ENCODE data around the gene REEP1. TPM values are rescaled to one million over a fixed set of nuclear protein-coding genes. Genes with fewer than 3 reads are reported as not detected.

REEP1 gene
- total and polyA plus RNA-seq, 2 donors = 0.38 to 1.3 TPM

DNA sequence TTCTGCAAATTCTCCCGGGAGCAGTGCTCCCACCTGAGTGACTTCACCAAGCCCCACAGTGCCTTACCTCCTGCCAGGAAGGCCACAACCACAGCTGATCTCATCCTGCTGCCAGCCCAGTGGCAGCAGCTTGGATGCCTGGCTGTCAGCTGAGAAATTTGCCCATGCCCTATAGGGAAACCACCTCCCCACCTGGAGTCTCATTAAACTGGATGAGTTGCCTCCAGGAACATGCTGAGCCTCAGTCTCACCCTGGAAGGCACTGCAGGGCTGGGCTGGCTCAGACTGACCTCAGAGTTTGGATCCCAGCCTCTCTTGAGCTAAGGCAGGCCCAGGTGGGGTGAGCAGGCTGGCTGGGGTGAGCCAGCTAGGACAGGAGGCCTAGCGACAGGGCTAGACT, 23.3 kb downstream of the REEP1 start:
- Histone ChIP-seq H3K27ac (ENCODE audit: low read depth in 1 of 2, low read length in 1 of 2) (no peak overlapping the region), H3K9me3 (ENCODE audit: control insufficient read depth in 2 of 2, insufficient read depth in 1 of 2, low read length in 1 of 2) (no peaks in the 10 kb centered on the region), H3K36me3 (ENCODE audit: control insufficient read depth in 2 of 2, insufficient read depth in 2 of 2, low read length in 1 of 2) (no peaks in the 10 kb centered on the region), H3K27me3 (ENCODE audit: control insufficient read depth in 2 of 2, insufficient read depth in 1 of 2, low read length in 1 of 2) (peaks cover 0 to 5% of the 10 kb centered on the region in 2 donors), H3K4me1 (ENCODE audit: control insufficient read depth in 2 of 2, insufficient read depth in 2 of 2, low read length in 2 of 2) (no peaks in the 10 kb centered on the region), H3K4me3 (ENCODE audit: low read length in 2 of 2) (no peak overlapping the region)
- no peak for DNase-seq (ENCODE audit: low read depth in 6 of 9, low spot score in 9 of 9)
- WGBS = 97% methylated on average over 2 of the region's 2 CpGs

GRCh38 chr2:86313341-86313740, 24.1 kb downstream of the REEP1 start:
- WGBS = 96% methylated on average over 2 of the region's 2 CpGs
- no peaks in the 10 kb centered on the region for H3K4me1 ChIP-seq (ENCODE audit: control insufficient read depth in 2 of 2, insufficient read depth in 2 of 2, low read length in 2 of 2)
- no peak for DNase-seq (ENCODE audit: low read depth in 6 of 9, low spot score in 9 of 9)

DNA sequence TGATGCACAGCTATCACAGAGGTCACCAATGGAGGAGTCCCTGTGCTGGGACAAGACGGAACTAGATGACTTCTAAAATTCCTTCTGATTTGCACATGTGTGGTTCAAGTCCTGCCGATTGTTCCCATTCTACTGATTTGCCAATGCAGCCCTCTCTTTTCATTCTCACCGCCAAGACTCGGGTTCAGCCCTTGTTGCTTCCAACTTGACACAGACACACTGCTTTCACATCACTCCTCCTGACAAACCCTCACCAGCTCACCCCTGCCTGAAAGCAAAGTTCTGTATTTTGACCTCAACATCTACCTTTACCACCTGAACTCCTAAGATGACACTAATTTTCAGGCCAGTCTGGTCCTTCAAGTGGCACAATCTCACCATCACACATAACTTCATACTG, 25.5 kb downstream of the REEP1 start:
- 98% methylated on average over 4 of the region's 4 CpGs for WGBS
- Histone ChIP-seq H3K4me1 (ENCODE audit: control insufficient read depth in 2 of 2, insufficient read depth in 2 of 2, low read length in 2 of 2) (no peaks in the 10 kb centered on the region), H3K4me3 (ENCODE audit: low read length in 2 of 2) (no peak overlapping the region), H3K27me3 (ENCODE audit: control insufficient read depth in 2 of 2, insufficient read depth in 1 of 2, low read length in 1 of 2) (peaks cover 0 to 5% of the 10 kb centered on the region in 2 donors), H3K9me3 (ENCODE audit: control insufficient read depth in 2 of 2, insufficient read depth in 1 of 2, low read length in 1 of 2) (no peaks in the 10 kb centered on the region), H3K27ac (ENCODE audit: low read depth in 1 of 2, low read length in 1 of 2) (no peak overlapping the region), H3K36me3 (ENCODE audit: control insufficient read depth in 2 of 2, insufficient read depth in 2 of 2, low read length in 1 of 2) (no peaks in the 10 kb centered on the region)
- DNase-seq (ENCODE audit: low read depth in 6 of 9, low spot score in 9 of 9) = no peak

More at GRCh38 chr2:86313341-86313740, 24.1 kb downstream of the REEP1 start:
- peaks cover 0 to 5% of the 10 kb centered on the region in 2 donors for H3K27me3 ChIP-seq (ENCODE audit: control insufficient read depth in 2 of 2, insufficient read depth in 1 of 2, low read length in 1 of 2)
- no peak overlapping the region for H3K27ac ChIP-seq (ENCODE audit: low read depth in 1 of 2, low read length in 1 of 2)
- H3K36me3 ChIP-seq (ENCODE audit: control insufficient read depth in 2 of 2, insufficient read depth in 2 of 2, low read length in 1 of 2) = no peaks in the 10 kb centered on the region
- H3K4me3 ChIP-seq (ENCODE audit: low read length in 2 of 2) = no peak overlapping the region
- no peaks in the 10 kb centered on the region for H3K9me3 ChIP-seq (ENCODE audit: control insufficient read depth in 2 of 2, insufficient read depth in 1 of 2, low read length in 1 of 2)

GRCh38 chr2:86309966-86310365, 27.5 kb downstream of the REEP1 start:
- 94% methylated on average over 5 of the region's 5 CpGs for WGBS
- no peak for DNase-seq (ENCODE audit: low read depth in 6 of 9, low spot score in 9 of 9)
- no peaks in the 10 kb centered on the region for H3K4me1 ChIP-seq (ENCODE audit: control insufficient read depth in 2 of 2, insufficient read depth in 2 of 2, low read length in 2 of 2)

DNA sequence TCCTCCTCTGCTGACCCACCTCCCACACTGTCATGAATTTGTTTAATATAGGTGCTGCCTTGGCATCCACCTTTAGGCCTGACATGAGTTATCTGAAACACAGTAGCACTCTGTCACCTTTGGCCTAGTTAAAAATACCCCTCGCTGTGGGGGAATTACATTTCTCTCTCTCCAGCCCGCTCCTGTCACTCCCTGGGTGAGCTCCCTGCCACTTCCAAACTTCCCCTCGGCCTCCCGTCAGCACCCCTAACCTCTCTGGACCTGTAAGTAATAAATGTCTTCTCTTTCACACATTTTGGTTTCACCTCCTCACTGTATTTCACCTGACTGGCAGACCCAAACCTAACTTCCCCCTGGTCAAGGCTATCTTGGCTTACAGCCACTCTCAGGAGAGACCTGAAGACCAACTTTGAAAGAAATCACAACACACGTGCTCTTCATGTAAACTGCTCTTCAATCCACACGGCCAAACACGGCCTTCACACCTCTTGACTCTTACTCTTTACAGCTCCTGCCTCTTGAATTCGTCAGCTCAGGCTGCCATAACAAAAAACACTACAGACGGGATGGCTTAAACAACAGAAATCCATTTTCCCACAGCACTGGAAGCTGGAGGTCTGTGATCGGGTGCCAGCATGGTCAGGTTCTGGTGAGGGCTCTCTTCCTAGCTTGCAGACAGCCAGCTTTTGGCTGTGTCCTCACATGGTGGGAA, 28.3 kb downstream of the REEP1 start:
- H3K36me3 ChIP-seq (ENCODE audit: control insufficient read depth in 2 of 2, insufficient read depth in 2 of 2, low read length in 1 of 2) = no peaks in the 10 kb centered on the region
- peaks cover 0 to 9% of the 10 kb centered on the region in 2 donors for H3K27me3 ChIP-seq (ENCODE audit: control insufficient read depth in 2 of 2, insufficient read depth in 1 of 2, low read length in 1 of 2)
- H3K4me1 ChIP-seq (ENCODE audit: control insufficient read depth in 2 of 2, insufficient read depth in 2 of 2, low read length in 2 of 2) = no peaks in the 10 kb centered on the region
- no peak overlapping the region for H3K4me3 ChIP-seq (ENCODE audit: low read length in 2 of 2)
- WGBS = 95% methylated on average over 10 of the region's 10 CpGs
- no peak for DNase-seq (ENCODE audit: low read depth in 6 of 9, low spot score in 9 of 9)
- no peak overlapping the region for H3K27ac ChIP-seq (ENCODE audit: low read depth in 1 of 2, low read length in 1 of 2)
- H3K9me3 ChIP-seq (ENCODE audit: control insufficient read depth in 2 of 2, insufficient read depth in 1 of 2, low read length in 1 of 2) = no peaks in the 10 kb centered on the region

More at GRCh38 chr2:86309966-86310365, 27.5 kb downstream of the REEP1 start:
- Histone ChIP-seq H3K9me3 (ENCODE audit: control insufficient read depth in 2 of 2, insufficient read depth in 1 of 2, low read length in 1 of 2) (no peaks in the 10 kb centered on the region), H3K27ac (ENCODE audit: low read depth in 1 of 2, low read length in 1 of 2) (no peak overlapping the region), H3K4me3 (ENCODE audit: low read length in 2 of 2) (no peak overlapping the region), H3K36me3 (ENCODE audit: control insufficient read depth in 2 of 2, insufficient read depth in 2 of 2, low read length in 1 of 2) (no peaks in the 10 kb centered on the region), H3K27me3 (ENCODE audit: control insufficient read depth in 2 of 2, insufficient read depth in 1 of 2, low read length in 1 of 2) (peaks cover 0 to 10% of the 10 kb centered on the region in 2 donors)

DNA sequence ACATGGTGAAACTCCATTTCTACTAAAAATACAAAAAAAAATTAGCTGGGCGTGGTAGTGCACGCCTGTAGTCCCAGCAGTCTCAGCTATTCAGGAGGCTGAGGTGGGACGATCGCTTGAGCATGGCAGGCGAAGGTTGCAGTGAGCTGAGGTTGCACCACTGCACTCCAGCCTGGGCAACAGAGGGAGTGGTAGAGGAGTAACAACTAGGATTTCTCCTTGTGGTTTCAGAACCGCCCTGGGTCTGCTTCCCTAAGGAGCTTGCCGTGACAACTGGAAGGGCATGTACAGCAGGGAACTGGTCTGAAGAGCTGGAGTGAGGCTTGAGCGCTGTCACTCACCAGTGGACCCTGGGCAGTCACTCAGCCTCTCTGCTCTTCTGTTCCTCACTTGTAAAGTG, 29.1 kb downstream of the REEP1 start:
- Histone ChIP-seq H3K9me3 (ENCODE audit: control insufficient read depth in 2 of 2, insufficient read depth in 1 of 2, low read length in 1 of 2) (no peaks in the 10 kb centered on the region), H3K4me3 (ENCODE audit: low read length in 2 of 2) (no peak overlapping the region), H3K36me3 (ENCODE audit: control insufficient read depth in 2 of 2, insufficient read depth in 2 of 2, low read length in 1 of 2) (no peaks in the 10 kb centered on the region), H3K27me3 (ENCODE audit: control insufficient read depth in 2 of 2, insufficient read depth in 1 of 2, low read length in 1 of 2) (peaks cover 0 to 11% of the 10 kb centered on the region in 2 donors), H3K4me1 (ENCODE audit: control insufficient read depth in 2 of 2, insufficient read depth in 2 of 2, low read length in 2 of 2) (no peaks in the 10 kb centered on the region), H3K27ac (ENCODE audit: low read depth in 1 of 2, low read length in 1 of 2) (no peak overlapping the region)
- DNase-seq (ENCODE audit: low read depth in 6 of 9, low spot score in 9 of 9) = no peak
- WGBS = 96% methylated on average over 8 of the region's 8 CpGs

GRCh38 chr2:86307431-86307830, 30.0 kb downstream of the REEP1 start:
- Histone ChIP-seq H3K4me1 (ENCODE audit: control insufficient read depth in 2 of 2, insufficient read depth in 2 of 2, low read length in 2 of 2) (no peaks in the 10 kb centered on the region), H3K27me3 (ENCODE audit: control insufficient read depth in 2 of 2, insufficient read depth in 1 of 2, low read length in 1 of 2) (peaks cover 0 to 11% of the 10 kb centered on the region in 2 donors), H3K9me3 (ENCODE audit: control insufficient read depth in 2 of 2, insufficient read depth in 1 of 2, low read length in 1 of 2) (no peaks in the 10 kb centered on the region), H3K4me3 (ENCODE audit: low read length in 2 of 2) (no peak overlapping the region), H3K27ac (ENCODE audit: low read depth in 1 of 2, low read length in 1 of 2) (no peak overlapping the region), H3K36me3 (ENCODE audit: control insufficient read depth in 2 of 2, insufficient read depth in 2 of 2, low read length in 1 of 2) (no peaks in the 10 kb centered on the region)
- WGBS = 97% methylated on average over 7 of the region's 7 CpGs
- DNase-seq (ENCODE audit: low read depth in 6 of 9, low spot score in 9 of 9) = no peak

DNA sequence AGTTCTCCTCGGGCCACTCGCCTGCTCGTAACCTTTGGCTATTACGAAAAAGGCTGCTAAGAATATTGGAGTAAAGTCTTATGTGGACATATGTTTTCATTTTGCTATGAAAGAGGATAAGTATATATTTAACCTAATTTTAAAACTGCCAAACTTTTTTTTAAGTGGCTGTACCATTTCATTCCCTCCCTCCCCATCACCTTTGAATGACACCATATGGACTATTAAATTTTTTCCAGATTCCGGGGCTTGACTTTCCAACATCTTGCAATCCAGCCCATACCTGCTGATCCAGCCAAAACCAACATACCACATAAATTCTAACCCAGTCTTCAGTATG, 31.5 kb downstream of the REEP1 start:
- 92% methylated on average over 5 of the region's 5 CpGs for WGBS

DNA sequence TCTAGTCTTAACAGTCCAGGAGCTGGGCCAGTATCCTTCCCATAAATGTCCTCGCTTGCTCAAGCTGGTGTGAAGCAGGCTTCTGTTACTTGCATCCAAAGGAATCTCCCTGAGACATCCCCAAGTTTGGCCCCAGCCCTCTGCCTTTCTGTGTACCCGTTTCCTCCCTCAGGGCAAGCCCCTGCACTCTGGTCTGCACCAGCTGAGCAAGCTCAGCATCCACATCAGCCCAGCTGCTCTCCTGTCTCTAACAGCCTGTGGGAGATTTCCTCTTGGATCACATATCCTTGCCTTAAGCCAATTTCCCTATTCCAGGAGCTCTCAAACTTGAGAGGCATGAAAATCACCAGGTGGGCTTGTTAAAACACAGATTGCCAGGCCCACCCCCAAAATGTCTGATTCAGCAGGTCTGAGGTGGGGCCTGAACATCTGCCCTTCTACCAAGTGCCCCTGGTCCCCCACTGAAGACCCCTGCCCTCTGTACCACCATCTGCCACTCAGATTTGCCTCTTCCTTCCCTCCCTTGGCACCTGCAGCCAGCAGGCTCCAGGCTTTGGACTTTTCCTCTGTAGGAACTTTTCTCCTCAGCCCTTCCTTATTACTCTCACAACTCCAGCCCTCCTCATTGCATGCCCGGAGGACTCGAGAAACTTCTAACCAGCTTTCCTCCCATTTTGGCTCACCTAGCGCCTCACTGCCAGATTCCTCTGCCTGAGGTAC, 32.1 kb downstream of the REEP1 start:
- H3K27me3 ChIP-seq (ENCODE audit: control insufficient read depth in 2 of 2, insufficient read depth in 1 of 2, low read length in 1 of 2) = peaks cover 0 to 28% of the 10 kb centered on the region in 2 donors
- H3K4me3 ChIP-seq (ENCODE audit: low read length in 2 of 2) = no peak overlapping the region
- no peak for DNase-seq (ENCODE audit: low read depth in 6 of 9, low spot score in 9 of 9)
- H3K36me3 ChIP-seq (ENCODE audit: control insufficient read depth in 2 of 2, insufficient read depth in 2 of 2, low read length in 1 of 2) = no peaks in the 10 kb centered on the region
- 88% methylated on average over 5 of the region's 5 CpGs for WGBS
- no peaks in the 10 kb centered on the region for H3K9me3 ChIP-seq (ENCODE audit: control insufficient read depth in 2 of 2, insufficient read depth in 1 of 2, low read length in 1 of 2)
- H3K4me1 ChIP-seq (ENCODE audit: control insufficient read depth in 2 of 2, insufficient read depth in 2 of 2, low read length in 2 of 2) = no peaks in the 10 kb centered on the region
- no peak overlapping the region for H3K27ac ChIP-seq (ENCODE audit: low read depth in 1 of 2, low read length in 1 of 2)

More for the DNA sequence above, 31.5 kb downstream of the REEP1 start:
- no peak for DNase-seq (ENCODE audit: low read depth in 6 of 9, low spot score in 9 of 9)
- no peaks in the 10 kb centered on the region for H3K4me1 ChIP-seq (ENCODE audit: control insufficient read depth in 2 of 2, insufficient read depth in 2 of 2, low read length in 2 of 2)
- no peaks in the 10 kb centered on the region for H3K9me3 ChIP-seq (ENCODE audit: control insufficient read depth in 2 of 2, insufficient read depth in 1 of 2, low read length in 1 of 2)
- no peak overlapping the region for H3K27ac ChIP-seq (ENCODE audit: low read depth in 1 of 2, low read length in 1 of 2)
- H3K4me3 ChIP-seq (ENCODE audit: low read length in 2 of 2) = no peak overlapping the region
- no peaks in the 10 kb centered on the region for H3K36me3 ChIP-seq (ENCODE audit: control insufficient read depth in 2 of 2, insufficient read depth in 2 of 2, low read length in 1 of 2)
- peaks cover 0 to 23% of the 10 kb centered on the region in 2 donors for H3K27me3 ChIP-seq (ENCODE audit: control insufficient read depth in 2 of 2, insufficient read depth in 1 of 2, low read length in 1 of 2)
